ENCODE results near the gene CFAP20DC. TPM values are rescaled to one million over a fixed set of nuclear protein-coding genes. Genes with fewer than 3 reads are reported as not detected.

Gene CFAP20DC
- total RNA-seq, 2 donors from 2014 or later, result 0.33 to 1.0 TPM

- no peak for TF ChIP-seq POLR2A (IDR thresholded peaks at IDR 0.05)
- TF ChIP-seq, protein P1, sequence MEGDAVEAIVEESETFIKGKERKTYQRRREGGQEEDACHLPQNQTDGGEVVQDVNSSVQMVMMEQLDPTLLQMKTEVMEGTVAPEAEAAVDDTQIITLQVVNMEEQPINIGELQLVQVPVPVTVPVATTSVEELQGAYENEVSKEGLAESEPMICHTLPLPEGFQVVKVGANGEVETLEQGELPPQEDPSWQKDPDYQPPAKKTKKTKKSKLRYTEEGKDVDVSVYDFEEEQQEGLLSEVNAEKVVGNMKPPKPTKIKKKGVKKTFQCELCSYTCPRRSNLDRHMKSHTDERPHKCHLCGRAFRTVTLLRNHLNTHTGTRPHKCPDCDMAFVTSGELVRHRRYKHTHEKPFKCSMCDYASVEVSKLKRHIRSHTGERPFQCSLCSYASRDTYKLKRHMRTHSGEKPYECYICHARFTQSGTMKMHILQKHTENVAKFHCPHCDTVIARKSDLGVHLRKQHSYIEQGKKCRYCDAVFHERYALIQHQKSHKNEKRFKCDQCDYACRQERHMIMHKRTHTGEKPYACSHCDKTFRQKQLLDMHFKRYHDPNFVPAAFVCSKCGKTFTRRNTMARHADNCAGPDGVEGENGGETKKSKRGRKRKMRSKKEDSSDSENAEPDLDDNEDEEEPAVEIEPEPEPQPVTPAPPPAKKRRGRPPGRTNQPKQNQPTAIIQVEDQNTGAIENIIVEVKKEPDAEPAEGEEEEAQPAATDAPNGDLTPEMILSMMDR (IDR thresholded peaks at IDR 0.05), result no peak
- DNase-seq (no peak), ATAC-seq (no peak)
- Histone ChIP-seq H3K9me3 (no peaks in the 10 kb centered on the region), H3K4me1 (no peaks in the 10 kb centered on the region), H3K27ac (no peak overlapping the region), H3K27me3 (no peaks in the 10 kb centered on the region), H3K36me3 (replicated peaks in 1 of 2; ENCODE audit: insufficient read depth in 1 of 2, low read depth in 2 of 2) (no peaks in the 10 kb centered on the region), H3K4me3 (no peak overlapping the region)
- intact Hi-C loops (cut with DNase I), result no loop called here
- 69 to 89% methylated on average over 1 of the region's 1 CpG for WGBS, 2 donors
These were observed 50.1 kb downstream of the CFAP20DC start for GRCh38 chr3:58999774-59000160.

- intact Hi-C loops (cut with DNase I), result no loop called here
- ATAC-seq, result no peak
- TF ChIP-seq, protein P1 (IDR thresholded peaks at IDR 0.05), result no peak
- TF ChIP-seq POLR2A (IDR thresholded peaks at IDR 0.05), result no peak
These were observed 50.6 kb downstream of the CFAP20DC start for GRCh38 chr3:58999134-58999773.

GRCh38 chr3:58998476-58999117, 51.2 kb downstream of the CFAP20DC start:
- Histone ChIP-seq H3K4me3 (no peak overlapping the region), H3K36me3 (replicated peaks in 1 of 2; ENCODE audit: insufficient read depth in 1 of 2, low read depth in 2 of 2) (no peaks in the 10 kb centered on the region), H3K4me1 (no peaks in the 10 kb centered on the region), H3K27ac (no peak overlapping the region), H3K27me3 (no peaks in the 10 kb centered on the region), H3K9me3 (no peaks in the 10 kb centered on the region)
- intact Hi-C loops (cut with DNase I), result no loop called here
- TF ChIP-seq, protein P1 (IDR thresholded peaks at IDR 0.05), result no peak
- no peak for TF ChIP-seq POLR2A (IDR thresholded peaks at IDR 0.05)
- DNase-seq, result no peak
- 78 to 89% methylated on average over 4 of the region's 4 CpGs for WGBS, 2 donors
- ATAC-seq, result no peak

More at GRCh38 chr3:58999134-58999773, 50.6 kb downstream of the CFAP20DC start:
- no peak for DNase-seq
- H3K4me1 ChIP-seq, result no peaks in the 10 kb centered on the region
- no peaks in the 10 kb centered on the region for H3K27me3 ChIP-seq
- H3K36me3 ChIP-seq (replicated peaks in 1 of 2; ENCODE audit: insufficient read depth in 1 of 2, low read depth in 2 of 2), result no peaks in the 10 kb centered on the region
- no peak overlapping the region for H3K27ac ChIP-seq
- H3K4me3 ChIP-seq, result no peak overlapping the region
- 36 to 50% methylated on average over 2 of the region's 2 CpGs for WGBS, 2 donors
- H3K9me3 ChIP-seq, result no peaks in the 10 kb centered on the region

GRCh38 chr3:58996730-58997129, 53.1 kb downstream of the CFAP20DC start:
- Histone ChIP-seq H3K4me3 (no peak overlapping the region), H3K27ac (no peak overlapping the region), H3K27me3 (no peaks in the 10 kb centered on the region), H3K9me3 (no peaks in the 10 kb centered on the region), H3K4me1 (no peaks in the 10 kb centered on the region), H3K36me3 (replicated peaks in 1 of 2; ENCODE audit: insufficient read depth in 1 of 2, low read depth in 2 of 2) (no peaks in the 10 kb centered on the region)
- intact Hi-C loops (cut with DNase I), result no loop called here
- WGBS, 2 donors, result 92 to 97% methylated on average over 5 of the region's 5 CpGs
- no peak for TF ChIP-seq POLR2A (IDR thresholded peaks at IDR 0.05)
- TF ChIP-seq, protein P1 (IDR thresholded peaks at IDR 0.05), result no peak
- DNase-seq (no peak), ATAC-seq (no peak)
